ENCODE measurements around the gene EIF3D.
"Not testable (repeated sequence)": the region's sequence is repeated elsewhere in the genome, so short reads cannot be mapped to it uniquely, and the experiment has no call there.

Gene EIF3D

DNA sequence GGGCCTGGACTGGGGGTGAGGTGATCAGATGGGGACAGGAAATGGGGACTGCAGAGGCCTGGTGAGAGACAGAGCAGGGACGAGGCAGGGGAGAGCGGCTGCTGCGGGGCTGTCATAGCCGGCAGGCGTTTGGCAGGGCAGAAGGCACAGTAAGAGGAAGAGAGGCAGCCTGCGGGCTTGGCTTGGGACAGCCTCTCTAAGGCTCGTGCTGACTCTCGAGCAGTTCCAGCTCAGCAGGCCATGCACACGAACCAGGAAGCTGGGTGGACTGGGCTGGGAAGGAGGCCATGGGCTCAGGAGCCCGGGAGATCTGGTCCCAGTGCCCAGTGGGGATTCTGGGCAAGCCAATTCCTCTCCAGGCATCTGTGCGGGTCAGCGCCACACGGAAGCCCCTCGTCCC, 19.6 kb upstream of the EIF3D start:
- no peak for DNase-seq

DNA sequence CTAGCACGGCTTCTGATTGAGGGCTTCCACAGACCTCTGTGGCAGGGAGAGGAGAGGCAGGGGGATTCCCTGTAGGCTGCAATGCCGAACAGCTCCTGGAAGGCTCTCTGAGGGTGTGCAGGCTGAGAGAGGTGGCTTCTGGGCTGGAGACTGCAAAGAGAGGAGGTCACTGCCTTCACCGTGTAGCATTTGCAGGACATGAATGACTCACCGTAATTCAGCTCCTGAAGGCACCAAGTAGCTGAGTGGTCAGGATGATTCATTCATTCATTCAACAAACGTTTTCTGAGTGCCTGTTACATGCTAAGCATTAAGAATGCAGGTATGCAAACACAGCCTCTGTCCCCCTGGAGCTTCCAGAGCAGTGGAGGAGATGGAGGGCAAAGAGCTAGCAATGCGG, 18.0 kb upstream of the EIF3D start:
- DNase-seq, result no peak

DNA sequence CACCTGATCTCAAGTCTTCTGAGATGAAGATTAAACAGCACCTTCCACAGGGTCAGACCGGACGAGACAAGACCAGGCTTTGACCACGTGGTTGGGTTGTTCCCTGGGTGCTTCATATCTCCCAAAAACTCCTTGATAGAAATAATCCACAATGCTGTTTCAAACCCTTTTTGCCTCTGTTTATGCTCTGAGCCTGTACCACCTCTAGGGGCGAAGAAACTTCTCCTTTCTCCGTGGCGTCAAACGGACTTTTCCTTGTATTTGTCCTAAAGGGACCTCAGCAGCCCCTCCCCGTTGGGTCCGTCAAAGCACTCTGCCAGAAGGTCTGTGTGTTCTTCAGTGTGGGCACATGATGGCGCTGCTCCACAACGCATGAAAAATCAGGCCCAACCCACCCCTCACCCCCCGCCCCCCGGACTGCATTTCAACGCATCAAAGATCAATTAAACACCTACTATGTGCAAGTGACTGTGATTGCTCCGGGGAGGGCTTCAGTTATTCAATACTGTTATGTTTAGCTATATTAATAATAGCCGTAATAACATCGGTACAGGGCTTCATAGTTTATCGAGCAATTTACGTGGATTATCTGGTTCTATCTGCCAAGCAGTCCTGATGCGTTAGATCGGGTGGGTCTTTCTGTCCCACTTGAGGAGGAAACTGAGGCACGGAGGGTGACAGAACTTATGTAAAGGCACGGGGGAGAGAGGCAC, 17.3 kb upstream of the EIF3D start:
- no peak for DNase-seq

DNA sequence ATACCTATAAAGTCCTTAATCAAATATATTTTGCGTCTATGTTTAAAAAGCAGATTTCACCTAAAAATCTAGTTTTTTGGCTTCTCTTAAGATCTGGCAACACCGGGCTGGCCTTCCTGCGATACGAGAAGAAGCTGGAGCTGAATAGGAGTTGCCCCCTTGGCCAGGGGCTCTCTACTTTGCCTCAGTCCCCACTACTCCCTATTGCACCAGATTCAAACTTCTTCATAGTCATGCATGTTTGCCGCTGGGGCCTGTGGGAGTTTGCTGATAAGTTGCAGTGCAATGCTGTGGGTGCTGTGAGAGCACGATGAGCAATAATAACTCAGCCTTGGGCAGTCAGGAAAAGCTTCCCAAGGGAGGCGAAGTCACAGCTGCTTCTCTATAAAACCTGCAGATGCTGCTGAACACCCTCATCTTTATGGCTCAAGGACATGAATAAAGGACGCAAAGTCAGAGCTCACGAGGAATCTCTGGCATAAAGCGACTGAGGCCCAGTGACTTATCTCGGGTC, 15.2 kb upstream of the EIF3D start:
- no peak for DNase-seq

DNA sequence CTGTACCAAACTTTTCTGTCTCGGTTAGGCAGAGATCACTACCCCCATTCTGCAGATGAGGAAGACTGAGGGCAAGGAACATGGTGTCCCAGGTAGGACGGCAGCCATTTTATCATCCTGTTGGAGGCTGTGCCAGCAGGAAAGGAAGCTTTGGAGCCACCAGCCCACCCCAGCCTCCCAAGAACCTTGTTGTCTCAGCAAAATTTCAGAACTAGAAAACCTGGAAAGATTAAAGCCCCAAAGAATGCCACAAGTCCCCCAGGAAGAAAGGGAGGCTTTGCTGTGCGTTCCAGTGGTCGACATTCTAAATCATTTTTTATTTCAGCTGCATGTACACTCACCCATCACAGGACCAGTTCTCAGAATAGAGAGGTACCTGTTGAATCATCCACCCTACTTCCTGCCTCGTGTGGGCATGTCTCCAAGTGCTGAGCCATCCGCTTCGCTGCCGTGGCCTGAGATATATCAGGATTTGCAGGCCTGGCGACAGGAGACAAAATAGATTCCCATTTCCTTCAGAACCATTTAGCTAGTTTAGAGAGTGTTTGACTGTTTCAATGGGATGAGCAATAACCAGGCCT, 13.0 kb upstream of the EIF3D start:
- no peak for DNase-seq

DNA sequence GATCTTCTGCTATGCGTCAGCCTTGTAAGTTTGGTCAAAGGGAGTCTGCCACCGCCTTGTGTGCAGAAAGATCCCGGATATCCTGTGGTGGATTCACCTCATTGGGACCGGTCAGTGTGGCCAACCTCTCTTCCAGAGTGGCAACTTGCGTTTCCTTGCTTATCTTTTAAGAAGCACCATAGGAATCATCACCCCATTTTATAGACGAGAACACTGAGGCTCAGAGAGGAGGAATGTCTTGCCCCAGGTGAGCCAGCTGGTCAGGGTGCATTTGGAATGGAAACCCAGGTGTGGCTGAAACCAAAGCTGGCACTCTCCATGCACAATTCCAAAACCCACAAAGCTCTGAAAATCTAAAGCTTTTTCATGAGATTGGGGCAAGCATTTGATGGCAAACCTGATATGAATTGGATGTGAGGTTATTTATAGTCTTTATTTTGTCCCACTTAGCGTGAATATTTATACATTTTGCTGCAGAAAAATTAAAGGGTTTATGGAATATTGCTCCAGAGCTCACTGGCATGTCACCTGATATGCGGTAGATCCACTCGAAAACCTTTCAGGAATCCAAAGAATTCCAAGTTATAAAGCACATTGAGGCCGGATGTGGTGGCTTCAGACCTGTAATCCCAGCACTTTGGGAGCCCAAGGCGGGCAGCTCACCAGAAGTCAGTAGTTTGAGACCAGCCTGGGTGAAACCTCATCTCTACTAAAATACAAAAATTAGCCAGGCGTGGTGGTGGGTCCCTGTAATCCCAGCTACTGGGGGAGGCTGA, 12.1 kb upstream of the EIF3D start:
- DNase-seq, result no peak

DNA sequence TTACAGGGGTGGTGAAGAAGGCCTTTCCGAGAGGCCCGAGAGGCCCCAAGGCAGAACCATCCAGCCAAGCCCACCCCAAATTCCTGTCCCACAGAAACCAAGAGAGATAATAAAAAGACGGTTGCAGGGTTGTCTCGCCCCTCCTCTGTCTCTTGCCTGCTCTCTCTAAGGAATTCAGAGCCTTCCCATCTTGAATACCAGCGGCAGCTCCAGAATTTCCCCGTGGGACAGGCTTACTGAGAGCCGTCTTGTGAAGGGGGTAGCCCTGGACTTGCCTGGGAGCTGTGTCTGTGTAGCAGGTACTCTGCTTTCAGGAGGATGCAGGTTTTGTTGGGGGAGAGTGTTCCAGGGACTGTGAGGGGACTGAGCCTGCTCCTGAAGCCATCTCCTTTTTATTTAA, 9.6 kb upstream of the EIF3D start:
- DNase-seq, result no peak

DNA sequence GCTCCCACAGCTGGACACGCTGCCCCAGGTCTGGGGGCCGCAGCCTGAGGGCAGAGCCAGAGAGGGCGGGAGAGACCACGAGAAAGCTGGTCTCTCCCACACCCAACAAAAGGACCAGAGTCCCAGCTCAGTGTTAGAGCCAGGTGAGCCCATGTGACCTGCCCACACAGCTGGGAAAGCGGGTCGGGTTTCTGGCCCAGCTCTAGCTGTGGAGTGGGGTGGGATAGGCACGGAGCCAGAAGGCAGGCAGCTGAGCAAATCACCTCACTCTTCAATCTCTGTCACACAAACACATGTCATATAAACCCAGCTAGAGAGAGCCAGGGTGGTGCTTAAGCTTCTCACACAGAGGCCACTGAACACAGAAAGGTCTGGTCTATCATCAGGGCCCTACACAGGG, 7.8 kb upstream of the EIF3D start:
- no peak for DNase-seq

DNA sequence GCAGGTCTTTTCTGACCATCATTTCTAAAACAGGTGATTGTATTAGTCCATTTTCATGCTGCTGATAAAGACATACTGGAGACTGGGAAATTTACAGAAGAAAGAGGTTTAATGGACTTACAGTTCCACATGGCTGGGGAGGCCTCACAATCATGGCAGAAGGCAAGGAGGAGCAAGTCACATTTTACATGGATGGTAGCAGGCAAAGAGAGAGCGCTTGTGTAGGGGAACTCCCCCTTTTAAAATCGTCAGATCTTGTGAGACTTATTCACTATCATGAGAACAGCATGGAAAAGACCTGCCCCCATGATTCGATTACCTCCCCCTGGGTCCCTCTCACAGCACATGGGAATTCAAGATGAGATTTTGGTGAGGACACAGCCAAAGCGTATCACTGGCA, 4.4 kb upstream of the EIF3D start:
- DNase-seq, result not testable (repeated sequence)

DNA sequence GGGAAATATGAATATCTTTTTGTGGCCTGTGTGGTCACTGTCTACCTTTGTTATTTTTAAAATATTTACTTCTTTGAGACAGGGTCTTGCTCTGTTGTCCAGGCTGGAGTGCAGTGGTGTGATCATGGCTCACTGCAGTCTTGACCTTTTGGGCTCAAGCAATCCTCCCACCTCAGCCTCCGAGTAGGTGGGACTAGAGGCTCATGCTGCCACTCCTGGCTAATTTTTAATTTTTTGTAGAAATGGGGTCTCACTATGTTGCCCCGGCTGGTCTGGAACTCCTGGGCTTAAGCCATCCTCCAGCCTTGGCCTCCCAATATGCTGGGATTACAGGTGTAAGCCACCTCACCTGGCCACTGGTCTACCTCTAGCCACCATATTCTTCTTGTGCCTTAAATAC, 3.5 kb upstream of the EIF3D start:
- no peak for DNase-seq

DNA sequence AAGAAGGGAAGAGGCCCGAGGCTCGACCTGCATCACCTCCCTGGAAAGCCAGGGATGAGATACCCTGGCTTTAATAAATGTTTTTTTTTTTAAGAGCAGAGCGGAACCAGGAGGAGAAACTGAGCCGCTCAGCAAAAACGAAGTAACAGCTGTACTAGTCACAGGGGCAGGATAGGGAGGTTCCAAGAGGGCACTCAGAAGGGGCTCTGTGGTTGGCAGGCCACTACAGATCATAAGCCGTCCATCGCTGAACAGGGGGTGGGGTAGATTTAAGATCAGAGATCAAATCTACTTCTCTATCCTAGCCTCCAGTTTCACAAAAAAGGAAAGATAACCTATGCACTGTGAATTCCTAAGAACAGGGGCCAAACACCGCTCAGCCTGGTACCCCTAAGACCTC, 625 bp downstream of the EIF3D start:
- no peak for DNase-seq

DNA sequence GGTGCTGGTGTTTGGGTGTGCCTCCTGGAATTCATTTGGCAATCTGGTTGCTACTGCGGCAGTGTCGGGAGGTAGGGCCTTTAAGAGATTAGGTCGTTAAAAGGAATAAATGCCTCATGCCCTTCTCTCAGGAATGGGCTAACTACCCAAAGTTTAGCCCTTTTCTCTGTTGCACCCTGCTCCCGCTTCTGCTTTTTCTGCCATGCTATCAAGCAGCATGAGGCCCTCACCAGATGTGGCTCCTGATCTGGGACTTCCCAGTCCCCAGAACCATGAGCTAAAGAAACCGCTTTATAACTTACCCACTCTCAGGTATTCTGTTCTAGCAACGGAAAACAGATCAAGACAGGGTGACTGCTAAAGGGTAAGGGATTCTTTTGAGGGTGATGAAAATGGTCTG, 6.3 kb downstream of the EIF3D start:
- no peak for DNase-seq

DNA sequence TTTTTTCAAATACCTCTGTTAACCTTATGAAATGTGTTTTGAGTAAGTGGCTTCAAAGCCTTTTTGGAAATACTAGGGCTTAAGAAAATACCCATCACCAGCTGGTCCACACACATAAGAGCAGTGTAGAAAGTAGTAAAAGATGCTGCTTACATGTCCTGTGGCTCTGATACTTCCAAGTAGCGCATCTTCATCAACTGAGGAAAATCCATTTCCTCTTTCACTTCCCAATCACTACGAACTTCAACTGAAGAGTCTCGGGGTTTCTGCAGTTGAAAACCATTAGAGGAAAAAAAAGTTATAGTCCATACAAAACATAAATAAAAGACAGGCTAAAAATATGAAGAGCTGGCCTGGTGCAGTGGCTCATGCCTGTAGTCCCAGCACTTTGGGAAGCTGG, 8.5 kb downstream of the EIF3D start:
- no peak for DNase-seq

DNA sequence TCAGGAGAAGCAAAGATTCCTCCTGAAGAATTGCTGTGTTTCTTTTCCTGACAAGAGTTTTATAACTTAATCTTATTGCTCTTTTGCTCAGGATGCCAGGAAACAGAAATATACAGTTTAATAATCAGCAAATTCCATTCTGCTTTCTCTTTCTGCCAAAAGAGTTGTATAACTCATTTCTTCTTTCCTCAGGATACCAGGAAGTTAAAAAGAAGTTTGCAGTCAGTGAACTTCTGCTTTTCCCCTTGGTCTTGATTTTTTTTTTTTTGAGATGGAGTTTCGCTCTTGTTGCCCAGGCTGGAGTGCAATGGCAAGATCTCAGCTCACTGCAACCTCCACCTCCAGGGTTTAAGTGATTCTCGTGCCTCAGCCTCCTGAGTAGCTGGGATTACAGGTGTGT, 9.1 kb downstream of the EIF3D start:
- not testable (repeated sequence) for DNase-seq

DNA sequence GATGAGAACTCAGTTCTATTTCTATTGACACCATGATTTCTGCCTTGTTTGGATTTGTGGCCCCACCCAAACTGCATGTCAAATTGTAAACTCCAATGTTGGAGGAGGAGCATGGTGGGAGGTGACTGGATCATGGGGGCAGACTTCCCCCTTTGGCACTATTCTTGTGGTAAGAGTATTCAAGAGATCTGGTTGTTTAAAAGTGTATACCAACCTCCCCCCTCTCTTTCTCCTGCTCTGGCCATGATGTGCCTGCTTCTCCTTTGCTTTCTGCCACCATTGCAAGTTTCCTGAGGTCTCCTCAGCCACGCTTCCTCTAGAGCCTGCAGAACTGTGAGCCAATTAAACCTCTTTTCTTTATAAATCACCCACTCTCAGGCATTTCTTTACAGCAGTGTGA, 14.2 kb downstream of the EIF3D start:
- no peak for DNase-seq

DNA sequence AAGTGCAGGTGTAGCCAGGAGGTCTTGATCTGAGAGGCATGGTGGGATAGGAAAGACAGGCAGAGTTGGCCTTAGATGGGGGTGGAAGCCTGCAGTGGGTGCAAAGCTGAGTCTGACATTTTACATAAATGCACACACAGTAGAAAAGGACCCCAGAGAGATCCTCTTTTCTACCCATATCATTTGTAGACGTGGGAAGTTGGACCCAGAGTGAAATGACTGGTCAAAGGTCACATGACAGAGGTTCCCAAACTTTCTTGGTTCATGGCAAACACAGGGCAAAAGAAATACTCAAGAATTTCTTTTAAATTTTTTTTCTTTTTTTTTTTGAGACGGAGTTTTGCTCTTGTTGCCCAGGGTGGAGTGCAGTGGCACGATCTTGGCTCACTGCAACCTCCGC, 16.0 kb downstream of the EIF3D start:
- DNase-seq, result no peak

DNA sequence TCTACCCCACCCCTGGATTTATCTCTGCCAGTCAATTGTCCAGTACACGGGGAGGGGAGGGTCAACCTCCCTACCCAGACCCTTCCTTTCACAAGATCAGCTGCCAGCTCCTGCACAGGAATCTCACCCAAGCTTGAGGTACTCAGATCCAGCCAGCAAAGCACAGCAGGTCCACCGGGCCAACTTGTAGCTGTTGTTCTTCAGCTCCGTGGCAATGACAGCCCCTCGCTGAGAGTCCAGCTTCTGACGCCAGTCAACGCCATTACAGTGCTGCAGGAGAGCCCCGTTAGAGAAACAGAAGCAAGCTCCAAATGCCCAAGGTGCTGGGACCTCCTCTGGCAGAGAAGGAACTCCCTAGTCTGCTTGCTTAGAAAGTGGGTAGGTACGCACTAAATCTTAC, 16.6 kb downstream of the EIF3D start:
- DNase-seq, result no peak

DNA sequence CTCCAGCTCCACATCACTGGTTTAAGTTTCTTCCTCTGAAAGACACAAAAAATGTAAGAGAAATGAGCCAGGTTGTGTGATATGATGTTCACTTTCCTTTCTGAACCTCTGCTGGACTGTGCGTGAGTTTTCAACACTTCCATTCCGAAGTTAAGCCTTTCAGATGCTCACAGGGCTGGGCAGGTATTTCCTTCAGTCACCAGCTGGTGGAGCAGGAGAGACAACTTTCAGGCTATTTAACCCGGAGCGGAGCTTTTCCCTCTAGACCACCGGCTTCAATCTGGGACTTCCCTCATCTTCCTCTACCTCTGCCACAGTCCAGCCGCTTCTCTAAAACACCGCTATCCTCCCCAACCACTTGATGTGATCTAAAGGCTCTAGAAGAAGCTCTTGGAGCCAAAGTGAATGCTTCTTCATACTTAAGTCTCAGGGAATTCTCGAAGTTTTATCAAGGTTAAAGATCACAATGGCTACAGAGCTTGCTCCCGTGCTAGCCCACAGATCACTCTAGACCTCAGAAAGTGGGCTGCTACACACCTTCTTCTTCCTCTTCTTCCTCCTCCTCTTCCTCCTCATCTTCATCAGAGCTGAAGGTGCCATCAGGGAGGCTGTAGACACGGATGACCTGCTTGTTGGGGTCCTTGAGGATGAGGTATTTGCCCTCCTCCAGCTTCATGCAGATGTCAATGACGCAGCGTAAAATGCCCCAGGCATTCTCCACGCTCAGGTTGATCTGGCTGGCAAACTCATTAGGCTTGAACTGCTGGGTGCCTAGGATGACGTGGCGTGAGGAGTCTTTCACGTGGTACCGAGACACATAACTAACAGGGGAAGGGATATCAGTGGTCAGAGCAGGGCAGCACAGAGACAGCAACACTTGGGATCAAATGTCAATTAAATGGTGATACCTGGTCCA, 17.7 kb downstream of the EIF3D start:
- DNase-seq, result peak; percentile 3

DNA sequence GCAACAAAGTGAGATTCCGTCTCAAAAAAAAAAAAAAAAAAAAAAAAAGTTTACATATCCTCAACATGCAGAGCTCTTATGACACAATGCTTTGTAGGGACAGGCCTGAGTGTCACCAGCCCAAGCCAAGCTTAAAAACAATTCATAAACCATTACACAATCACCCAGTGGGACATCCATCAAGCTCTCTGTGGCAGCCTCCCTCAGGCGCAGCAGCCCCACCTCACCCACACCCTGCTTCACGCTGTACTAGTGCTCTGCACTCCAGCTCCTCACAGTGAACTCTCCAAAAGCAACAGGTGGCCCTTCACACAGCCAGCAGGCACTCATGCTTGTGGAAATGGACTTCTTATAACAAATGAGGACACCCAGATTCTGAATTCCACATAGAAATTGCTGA, 18.6 kb downstream of the EIF3D start:
- no peak for DNase-seq

DNA sequence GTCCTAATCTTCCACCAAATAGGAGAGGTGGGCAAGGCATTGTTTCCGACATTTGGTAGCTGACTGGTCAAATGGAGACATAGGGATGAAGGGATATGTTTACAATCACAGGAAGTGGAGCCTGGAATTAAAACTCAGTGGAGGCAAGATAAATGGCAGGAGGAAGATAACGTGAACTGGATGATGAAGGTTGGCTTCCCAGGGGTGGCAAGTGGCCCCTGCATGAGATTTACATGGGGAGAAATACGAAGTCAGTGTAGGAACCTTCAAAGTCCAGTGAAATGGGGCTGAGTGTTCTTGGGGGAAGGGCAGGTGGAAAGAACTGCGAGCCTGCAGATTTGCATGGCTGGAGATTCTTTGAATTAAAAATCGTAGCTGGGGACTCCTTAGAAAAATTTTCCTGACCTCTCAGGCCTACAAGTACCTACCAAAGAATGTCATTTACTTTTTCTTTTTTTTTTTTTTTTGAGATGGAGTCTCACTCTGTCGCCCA, 21.4 kb downstream of the EIF3D start:
- no peak for DNase-seq

DNA sequence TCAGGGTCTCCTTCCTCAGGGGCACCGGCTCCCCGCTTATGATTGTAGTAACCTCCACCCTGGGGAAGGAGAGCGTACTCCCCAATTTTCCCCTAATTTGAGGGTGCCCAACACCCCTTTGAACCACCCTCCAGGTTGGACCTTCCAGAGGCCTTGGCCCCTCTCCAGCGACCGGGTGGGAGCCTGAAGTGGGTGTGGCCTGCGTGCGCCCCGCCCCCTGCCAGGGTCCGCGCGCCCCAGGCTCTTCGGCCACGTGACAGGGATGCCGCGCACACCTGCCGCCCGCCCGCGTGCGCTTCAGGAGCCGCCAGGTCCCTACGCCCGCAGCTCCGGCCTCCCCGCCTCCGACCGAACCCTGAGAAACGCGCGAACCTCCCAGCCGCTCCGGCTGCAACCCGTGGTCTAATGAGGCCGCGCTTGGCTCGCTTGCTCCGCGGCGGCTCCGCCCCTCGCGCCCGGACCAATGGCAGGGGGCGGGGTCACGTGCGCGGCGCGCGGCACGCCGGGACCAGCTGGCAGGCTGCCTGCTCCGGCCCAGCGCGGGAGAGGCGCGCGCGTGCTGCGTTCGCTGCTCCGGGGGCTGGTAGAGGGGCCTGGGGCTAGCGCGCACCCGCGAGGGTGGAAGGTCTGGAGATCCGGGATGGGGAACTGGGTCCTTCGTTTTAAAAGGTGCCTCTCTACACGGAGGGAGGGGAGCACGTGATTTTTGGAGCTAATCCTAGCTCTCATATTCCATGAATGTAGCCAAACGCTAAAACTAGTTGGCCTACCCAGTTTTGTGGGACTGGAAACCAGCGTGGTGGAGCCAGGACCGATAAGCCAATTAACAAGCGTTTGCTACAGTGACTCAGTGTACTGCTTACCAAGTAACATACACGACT, 22.1 kb downstream of the EIF3D start, which contains the start of gene FOXRED2:
Gene FOXRED2, minus strand, starts transcription at position 404 of the 881 bp plus-strand sequence. CDS start 618 bp downstream, outside the sequence.
- DNase-seq, result peak; percentile 70
